HG03469 (cell line): ENCODE data around the gene MYOM3.

Source experiments
- ATAC-seq: cut with Tn5 transposase; IDR thresholded peaks from one replicate; pipeline ENCODE4 v1.9.1; 2021; ENCODE audit warnings: mild to moderate bottlenecking, moderate library complexity, moderate number of reproducible peaks; ENCODE audit not compliant: unreplicated experiment

Gene MYOM3

DNA sequence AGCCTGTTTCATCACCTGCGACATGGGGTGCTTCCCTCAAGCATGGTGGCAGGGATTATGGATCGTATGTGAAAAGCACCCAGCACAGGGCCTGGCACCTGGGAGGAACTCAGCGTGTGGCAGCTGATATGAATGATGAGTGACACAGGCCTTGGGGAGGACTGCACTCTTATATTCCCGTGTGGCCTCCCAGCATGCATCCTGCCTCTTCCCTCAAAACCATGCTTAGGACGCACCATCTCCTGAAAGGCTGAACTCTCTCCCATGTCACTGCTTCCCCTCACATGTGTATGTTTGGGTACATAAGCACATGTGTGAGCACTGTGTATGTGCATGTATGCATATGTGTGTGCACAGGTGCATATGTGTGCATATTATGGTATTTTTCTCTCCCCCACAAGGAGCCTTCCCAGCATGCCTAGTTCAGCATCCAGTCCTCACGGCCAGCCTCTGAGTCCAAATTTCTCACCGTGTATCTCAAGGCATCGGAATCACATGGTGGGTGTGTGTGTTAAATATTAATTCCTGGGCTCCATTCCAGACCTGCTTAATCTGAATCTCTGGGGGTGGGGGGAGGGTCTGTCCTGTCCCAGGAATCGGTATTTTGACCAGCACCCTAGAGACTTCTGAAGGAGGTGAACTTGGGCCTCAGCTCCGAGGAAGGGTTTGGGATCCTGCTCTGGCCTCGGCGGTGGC lies 12.8 kb downstream of the MYOM3 start:
- ATAC-seq: no peak

DNA sequence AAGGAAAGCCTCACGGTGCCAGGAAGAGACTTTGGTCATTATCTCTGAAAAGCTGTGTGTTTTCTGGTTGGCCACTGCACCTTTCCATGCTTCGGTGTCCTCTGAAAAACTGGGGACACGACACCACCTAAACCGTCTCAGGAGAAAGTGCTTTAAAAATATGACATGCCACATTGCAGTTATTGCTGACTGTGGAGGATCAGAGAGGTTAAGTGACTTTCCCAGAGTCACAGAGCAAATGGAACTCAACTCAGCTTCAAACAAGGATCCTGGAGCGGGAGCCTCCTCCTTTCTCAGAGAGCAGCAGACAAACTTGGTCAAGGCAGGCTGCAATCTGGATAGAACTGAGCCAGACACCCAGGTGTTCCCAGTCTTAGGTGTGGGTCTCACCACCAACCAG lies 13.8 kb downstream of the MYOM3 start:
- ATAC-seq: no peak

DNA sequence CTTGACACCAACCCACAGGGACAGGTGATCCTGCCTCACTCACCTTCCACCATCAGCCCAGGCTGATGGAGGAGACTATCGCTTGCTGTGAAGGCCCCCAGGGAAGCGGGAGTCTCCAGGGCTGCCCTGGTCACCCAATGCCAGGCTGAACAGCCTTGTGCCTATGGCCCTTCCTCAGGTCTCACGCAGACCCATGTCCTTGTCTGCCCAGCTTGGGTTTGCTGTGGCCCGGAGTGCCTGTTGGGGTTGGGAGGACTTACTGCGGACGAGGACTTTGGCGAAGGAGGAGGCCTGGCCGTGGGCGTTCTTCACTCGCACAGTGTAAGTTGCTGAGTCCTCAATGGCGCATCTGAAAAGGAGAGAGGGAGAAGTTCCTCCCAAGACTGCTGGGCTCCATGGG lies 14.3 kb downstream of the MYOM3 start:
- ATAC-seq: no peak

DNA sequence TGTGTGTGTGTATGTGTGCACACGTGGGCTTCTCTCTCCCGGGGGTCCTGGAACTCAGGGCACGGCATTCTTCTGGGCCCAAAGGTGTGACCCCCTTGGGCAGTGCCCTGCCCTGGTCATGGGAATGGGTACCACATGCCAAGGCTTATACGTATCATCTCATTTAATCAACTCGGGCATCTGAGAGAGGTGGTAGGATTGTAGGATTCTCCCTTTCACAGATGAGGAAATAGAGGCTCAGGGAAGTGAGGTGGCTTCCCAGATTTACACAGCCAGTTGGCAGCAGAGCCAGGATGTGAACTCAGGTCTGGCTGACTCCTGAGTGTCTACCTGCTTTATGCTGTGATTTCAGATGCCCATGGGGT lies 15.2 kb downstream of the MYOM3 start:
- ATAC-seq: no peak

DNA sequence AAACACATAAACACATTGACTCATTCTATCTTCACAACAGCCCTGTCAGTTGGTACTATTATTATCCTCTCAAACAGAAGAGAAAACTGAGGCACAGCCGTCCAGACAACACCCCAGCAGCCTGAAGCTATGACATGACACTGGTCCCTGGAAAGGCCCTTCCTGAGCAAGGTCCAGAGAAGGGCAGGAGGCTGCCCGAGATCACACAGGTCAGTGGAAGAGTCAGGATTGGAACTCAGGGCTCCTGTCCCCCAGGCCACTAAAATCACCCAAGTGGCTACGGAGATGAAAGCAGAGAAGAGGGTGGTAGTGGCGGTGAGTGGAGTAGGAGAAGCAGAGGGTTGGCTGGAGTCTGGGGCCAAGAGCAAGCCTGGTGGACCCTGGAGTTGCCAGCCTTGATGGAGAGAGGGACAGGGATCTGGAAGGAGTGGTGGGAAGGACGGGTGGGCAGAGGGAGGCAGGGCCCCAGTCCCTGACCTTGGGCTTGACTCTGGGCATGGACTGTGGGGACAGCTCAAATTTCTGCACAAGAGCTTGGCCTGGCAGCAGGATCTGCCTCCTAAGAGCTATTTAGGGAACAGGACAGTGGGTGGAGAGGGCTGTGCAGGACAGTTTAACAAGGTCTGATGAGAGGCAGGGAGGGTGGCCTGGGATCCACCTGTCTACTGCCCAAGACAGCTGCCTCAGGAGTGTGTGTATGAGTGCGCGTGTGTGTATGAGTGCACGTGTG lies 15.8 kb downstream of the MYOM3 start:
- ATAC-seq: no peak

DNA sequence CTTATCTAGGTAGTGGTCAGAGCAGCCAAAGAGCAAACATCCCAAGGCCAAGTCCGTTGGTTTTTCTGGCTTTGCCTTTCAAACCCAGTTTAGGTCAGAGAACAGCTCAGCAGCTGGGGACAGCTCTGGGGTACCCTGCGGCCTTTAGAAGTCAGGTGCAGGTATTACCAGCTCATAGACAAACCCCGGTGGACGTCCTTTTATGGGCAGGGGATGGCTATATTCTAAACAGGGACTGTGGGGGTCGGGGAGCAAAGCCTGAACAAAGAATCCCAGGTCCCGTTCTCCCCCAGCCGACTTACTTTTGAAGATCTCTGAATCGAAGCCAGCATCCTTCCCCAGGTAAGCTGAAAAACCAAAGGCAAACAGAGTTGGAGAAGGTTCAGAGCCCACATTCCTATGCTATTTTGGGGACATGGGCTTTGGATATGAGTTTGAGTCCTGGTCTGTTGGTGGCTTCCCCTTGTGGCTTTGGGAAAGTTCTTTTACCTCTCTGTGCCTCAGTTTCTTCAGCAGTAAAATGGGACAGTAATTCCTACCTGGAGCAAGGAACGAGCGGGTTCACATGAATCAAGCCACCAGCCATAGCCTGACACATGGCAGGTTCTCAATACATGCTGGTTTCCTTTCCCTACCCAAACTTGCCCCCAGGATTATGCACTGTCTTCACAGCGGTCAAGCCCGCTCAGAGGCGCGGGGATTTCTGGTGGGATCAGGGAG lies 16.6 kb downstream of the MYOM3 start:
- no peak for ATAC-seq

DNA sequence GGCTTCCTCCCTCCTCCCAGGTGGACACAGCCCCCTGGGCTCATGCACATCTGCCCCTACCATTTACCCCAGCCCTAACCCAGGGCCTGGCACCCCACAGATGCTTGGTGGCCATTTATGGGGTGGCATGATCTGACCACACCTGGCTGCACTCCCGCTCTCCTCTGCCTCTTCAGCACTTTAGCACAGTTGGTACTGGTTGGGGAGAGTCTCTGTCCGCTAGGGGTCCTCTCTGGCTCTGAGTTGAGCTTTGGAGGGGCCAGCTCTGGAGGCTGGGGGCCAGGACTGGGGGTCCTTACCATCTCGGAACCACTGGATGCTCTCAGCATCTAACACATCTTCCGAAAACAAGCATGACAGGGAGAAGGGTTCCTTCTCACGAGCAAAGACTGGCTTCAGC lies 17.4 kb downstream of the MYOM3 start:
- no peak for ATAC-seq

DNA sequence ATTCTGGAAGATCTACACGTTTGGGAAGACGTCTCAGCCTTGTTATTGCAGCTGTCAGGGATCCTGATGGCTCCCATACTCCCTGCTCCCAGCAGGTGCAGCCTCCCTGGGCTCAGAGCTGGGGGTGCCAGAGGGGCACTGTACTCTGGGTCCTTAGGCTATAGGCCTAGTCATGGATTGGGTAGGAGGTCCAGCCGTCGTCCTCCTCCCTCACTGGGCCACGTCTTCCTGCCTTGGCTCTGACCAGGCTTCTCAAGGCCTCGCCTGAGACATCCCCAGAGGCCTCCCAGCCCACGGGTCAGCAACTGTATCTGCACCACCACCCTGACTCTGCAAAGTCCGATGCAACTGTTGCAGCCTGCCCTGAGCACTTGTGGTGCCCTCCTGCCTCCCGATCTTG lies 18.2 kb downstream of the MYOM3 start:
- ATAC-seq: no peak

DNA sequence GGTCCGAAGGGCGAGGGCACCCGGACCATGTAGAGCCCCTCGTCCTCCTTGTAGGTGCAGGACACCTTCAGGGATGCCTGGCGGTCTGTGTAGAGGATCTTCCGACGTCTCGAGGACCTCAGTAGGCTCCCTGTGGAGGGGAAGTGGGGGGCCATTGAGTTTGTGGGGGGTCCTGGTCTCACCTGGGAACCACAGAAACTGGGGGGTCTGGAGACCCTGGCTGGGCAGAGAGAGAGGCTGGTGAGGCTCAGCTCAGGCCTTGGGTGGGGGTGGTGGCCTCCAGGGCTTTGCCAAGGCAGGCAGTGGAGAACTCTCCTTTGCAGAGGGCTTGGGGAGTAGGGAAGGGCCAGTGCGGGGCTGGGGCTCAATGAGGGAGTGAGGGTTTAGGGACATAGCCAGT lies 19.0 kb downstream of the MYOM3 start:
- no peak for ATAC-seq

DNA sequence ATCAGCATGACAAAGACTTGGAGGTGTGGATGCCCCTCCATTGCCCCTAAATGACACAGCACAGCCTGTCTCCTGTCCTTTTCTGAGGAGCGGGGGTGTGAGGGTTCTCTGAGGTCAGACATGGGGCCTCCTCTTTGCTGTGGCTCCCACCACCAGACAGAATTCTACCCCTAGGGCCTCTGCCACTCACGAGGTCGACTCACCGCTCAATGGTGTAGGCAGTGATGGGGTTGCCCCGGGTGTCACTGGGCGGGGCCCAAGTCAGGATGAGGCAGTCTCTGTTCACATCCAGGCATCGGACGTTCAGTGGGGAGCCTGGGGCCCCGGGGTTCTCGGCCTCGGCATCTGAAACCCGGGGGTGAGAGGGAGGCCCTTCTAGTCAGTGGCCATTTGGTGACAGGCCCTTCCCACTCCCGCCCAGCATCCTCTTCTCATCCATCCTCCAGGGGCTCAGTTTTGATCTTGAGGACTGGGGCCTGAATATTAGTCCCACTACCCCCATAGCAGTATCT lies 19.9 kb downstream of the MYOM3 start:
- no peak for ATAC-seq

DNA sequence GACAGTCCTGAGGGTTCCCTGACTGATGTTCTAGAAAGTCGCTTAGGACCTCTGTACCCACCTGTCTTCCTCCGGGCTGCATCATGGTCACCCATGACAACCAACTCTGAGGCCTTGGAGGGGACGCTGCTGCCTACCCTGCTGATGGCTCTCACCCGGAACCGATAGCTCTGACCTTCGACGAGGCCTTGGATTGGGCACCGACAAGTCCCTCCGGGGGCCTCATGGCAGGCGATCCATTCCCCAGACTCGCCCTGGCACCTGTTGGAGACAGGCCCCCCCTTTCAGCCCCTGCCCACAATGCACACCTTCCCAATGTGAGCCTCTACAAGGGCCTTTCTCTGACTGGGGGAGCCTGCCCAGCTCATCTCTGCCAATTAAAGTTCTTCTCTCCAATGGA lies 21.2 kb downstream of the MYOM3 start:
- ATAC-seq: no peak

DNA sequence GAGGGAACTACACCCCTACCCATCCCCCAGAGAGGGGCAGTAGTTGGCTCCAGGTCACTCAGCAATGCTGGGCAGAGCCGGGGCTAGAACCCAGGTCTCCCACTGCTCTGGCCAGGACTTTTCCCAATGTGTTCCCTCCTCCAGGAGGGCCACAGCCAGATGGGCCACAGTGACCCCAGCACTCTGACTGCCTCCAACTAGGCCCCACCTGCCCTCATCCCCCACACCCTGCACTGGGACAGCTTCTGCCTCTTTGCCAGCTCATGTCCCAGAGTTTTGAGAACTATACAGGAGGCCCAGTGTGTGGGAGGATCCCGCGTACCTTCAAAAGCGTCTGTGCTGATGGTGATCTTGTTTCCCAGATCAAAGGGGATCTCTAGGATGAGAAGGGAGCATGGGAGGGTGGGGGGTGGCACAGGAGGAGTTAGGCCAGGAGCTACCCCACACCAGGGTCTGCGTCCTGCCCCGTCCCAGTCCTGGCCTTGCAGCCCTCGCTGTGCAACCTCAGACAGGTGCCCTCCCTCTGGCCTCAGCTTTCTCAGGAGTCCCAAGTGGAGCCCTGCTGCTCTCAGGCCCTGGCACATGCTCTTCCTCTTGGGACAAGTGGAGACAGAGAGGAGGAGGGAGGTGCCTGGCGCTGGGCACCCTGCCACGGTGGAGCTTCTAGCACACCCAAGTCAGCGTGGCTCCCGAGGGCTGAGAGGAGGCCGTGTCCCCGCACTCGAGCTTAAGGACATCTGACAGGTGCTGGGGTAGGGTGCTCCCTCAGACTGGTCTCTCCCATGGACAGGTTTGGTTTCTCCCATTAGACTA lies 22.0 kb downstream of the MYOM3 start:
- ATAC-seq: no peak

DNA sequence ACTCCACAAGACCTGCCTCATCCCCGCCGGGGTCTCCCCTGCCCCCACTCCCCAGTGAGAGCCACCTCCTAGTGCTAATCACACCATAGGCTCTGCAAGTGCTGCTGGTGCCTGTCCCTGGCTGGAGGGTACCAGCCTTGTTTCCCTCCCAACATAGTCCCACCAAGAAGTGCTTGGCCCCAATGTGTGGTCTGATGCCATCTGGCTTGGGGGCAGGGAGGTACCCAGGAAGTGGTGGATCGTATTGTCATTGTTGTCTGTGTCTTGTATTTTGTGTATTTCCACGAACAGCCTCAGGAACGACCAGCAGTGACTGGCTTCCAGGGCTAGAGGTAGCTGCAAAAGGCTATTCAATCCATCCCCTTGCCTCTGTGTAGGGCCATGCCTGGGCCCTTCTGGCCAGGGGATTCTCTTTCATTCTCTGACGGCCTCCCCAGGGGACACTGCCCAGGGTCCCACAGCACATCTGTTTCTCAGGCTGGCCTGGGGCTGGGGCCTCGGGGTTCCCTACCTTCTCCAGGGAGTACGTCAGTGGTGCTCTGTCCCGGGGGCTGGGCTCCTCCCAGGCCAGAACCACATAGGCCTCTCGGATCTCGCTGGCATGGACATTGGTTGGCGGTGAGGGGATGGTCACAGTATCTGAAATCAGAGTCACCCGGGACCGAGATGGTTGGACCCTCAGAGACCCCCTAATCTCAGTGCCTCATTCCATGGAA lies 22.8 kb downstream of the MYOM3 start:
- ATAC-seq: no peak

DNA sequence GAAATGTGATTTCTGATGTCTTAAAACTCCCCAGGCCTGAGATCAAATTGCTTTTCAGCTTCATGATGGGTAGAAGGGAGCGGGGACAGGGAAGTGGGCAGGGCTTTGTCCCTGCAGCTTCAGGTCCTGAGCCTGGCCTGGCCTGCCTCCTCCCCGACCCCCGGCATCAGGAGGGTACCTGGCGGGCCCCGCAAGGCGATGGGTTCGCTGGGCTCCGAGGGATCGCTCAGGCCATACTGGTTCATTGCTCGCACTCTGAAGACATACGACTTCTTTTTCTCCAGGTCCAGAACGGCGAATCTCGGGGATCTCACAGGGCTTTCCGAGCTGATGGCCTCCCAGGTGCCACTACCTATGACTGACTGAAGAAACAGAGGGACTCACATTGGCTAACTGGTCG lies 25.5 kb downstream of the MYOM3 start:
- no peak for ATAC-seq

DNA sequence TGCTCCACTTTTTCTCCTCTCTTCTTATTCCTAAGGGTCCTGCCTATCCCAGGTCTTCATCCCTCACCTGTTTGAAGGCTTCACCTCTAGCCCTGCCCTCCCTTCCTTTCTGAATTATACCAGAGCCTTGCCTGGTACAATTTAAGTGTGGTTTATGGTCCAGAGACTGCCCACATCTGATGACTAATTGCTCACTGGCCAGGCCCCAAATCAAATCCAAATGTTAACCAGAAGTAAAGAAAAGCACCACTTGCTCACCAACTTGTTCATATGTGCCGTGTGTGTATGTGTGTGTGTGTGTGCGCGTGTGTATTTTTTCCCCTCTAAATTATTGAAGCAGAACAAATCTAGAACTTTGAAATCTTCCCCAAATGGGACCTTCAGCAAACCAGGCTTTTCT lies 26.4 kb downstream of the MYOM3 start:
- no peak for ATAC-seq

DNA sequence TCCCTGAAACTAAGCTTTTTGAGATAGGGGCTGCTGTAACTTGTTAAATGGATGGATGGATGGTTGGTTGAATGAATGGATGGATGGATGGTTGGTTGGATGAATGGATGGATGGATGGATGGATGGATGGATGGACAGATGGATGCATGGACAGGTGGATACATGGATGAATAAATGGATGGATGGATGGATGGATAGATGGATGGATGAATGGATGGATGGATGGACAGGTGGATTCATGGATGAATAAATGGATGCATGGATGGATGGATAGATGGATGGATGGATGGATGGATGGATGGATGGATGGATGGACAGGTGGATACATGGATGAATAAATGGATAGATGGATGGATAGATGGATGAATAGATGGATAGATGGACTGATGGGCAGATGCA lies 26.9 kb downstream of the MYOM3 start:
- ATAC-seq: no peak

DNA sequence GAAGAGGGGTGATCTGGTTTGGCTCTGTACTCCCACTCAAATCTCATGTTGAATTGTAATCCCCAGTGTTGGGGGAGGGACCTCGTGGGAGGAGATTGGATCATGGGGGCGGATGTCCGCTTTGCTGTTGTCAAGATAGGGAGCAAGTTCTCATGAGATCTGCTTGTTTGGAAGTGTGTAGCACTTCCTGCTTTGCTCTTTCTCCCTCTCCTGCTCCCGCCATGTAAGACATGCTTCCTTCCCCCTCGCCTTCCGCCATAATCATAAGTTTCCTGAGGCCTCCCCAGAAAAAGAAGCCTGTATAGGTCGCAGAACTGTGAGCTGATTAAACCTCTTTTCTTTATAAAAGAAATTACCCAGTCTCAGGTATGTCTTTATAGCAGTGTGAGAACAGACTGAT lies 27.9 kb downstream of the MYOM3 start:
- ATAC-seq: no peak

DNA sequence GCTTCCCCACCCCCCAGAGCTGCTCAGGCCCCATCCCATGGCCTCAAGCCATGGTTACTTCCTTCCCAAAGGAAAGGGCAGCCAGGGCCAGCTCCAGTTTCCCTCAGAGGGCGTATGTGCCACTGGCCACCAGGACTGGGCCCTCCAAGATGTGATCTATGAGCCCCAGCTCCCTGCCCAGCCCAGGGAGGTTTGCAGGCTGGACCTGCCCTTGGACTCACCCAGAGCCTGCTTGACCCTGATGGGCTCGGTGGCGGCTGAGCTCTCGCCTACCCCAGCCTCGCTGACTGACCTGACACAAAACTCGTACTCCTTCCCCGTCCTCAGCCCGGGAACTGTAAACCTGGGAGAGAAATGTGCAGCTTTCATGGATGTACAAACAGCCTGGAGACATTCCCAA lies 29.6 kb downstream of the MYOM3 start:
- no peak for ATAC-seq

DNA sequence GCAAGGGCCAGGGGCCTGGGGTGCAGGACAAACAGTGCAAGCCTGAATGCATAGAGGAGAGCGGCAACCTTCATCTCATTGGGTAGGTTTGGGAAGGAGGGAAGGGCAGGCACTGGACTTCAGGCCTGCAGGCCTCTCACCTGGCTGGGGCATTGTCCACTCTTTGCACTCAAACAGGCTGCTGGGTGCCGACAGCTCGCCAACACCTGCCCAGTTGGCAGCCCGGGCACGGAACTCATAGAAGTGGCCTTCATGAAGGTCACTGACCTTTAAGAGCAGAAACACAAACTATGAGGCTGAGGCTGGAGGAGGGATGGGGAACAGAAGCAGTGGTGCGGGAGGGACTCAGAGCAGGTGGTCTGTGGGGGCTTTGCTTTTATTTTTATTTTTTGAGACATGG lies 30.7 kb downstream of the MYOM3 start:
- ATAC-seq: no peak

DNA sequence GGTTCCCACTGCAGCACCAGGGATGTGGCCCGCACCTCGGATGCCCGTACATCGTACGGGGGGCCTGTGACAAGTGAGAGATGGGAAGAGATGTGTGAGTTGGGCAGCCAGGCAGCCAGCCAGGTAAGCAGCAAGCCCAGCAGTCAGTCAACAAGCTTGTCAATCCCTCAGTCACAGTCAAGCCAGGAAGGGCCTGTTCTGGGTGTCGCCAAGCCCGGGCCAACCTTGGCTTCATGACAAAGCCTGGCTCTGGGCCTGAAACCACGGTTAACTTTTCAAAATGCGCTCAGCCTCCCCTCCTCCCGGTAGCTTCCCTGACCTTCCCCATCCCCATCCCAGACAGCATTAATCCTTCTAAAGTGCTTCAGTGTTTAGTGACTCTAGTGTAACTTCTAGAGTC lies 31.8 kb downstream of the MYOM3 start:
- no peak for ATAC-seq
